HG03060 (cell line): ENCODE data around the gene EDARADD.
"Not testable (repeated sequence)": the region's sequence is repeated elsewhere in the genome, so short reads cannot be mapped to it uniquely, and the experiment has no call there.

Experiments used
- ATAC-seq: cut with Tn5 transposase; IDR thresholded peaks from one replicate; pipeline ENCODE4 v1.9.1; 2021; ENCODE audit warnings: low read depth, moderate number of reproducible peaks; ENCODE audit not compliant: unreplicated experiment

EDARADD gene

DNA sequence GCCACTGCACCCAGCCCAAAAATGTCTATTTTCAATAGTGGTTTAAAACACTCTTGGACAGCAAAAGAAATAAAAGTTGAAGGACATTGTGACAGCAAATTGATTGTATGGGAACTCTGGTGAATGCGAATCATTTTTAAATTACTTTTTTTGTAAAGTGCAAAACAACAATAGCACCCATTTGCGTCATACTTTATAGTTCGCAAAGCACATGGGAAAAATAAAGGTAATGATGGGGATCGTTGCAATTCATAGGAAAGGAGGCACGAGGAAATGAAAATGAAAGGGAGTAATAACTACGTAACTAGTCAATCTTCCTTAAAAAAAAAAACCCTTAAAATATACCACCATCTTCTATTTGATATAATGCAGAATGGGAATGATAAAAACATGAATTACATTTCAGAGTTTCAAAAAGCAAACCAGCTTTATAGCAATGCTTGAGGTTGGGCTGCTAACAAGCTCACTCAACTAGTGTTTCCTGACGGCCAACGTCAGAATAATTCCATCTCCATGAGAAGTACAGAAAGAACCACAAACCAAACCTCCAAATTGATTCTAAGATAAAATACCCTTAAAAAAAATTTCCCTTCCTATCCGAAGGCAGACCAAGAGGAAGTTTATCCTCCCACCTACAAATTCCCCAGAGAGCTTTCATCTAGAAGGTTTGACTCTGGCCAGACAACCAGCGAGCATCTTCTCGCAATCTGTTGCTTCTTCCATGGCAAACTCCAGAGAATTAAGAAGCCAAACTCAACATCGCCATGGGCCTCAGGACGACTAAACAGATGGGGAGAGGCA is at the start of gene EDARADD:
Gene EDARADD, plus strand, starts transcription at position 606 of the 801 bp plus-strand sequence. Its CDS starts 159 bp downstream, at position 765.
- no peak for ATAC-seq

GRCh38 chr1:236345728-236346127 is 48.4 kb upstream of the EDARADD start:
- ATAC-seq = no peak

DNA sequence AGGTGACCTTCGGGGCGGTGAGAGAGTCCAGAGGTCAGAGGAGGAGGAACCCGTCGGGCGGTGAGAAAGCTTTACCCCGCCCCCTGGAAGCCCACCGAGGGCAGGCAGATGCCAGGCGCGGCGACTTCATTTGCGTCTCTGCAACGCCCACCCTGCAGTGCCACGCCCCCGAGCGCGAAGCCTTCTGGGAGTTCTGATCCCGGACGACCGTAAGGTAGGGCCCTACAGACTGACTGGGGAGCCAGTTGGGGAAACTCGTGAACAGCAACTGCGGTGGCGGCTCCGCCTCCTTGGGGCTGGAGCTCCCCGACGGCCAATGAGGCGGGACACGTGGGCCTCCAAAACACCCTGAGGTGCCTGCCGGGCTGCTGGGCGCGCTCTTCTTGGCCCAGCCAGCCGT is 46.0 kb upstream of the EDARADD start:
- ATAC-seq = no peak

GRCh38 chr1:236350308-236350707 is 43.8 kb upstream of the EDARADD start:
- ATAC-seq = no peak

DNA sequence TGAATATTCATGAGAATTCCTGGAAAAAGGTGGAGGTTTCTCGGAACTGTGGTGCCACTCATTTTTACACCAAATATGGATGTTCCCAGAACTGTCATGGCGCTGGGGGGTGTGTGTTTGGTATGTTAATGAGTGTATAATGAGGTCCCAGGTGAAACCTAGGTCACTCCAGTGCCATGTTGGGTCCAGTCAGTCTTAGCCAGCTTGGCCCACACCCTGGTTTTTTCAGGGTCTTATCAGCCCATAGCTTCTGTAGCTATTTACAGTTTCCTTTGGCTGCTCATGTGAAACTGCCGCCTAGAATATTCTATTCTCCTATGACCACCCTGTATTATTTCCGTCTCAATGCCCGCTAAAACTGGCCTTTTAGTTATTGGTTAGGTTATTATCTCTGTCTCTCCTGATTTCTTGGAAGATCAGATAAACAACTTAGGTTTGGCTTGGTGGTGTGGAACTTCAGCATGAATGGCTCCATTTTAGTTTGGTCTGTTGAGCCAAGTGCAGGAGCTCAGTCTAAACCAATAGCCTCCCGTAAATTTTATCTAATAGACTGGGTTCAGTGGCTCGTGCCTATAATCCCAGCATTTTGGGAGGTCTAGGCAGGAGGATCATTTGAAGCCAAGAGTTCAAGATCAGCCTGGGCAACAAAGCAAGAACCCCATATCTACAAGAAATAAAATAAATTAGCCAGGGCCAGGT is 42.1 kb upstream of the EDARADD start:
- no peak for ATAC-seq

- ATAC-seq = not testable (repeated sequence)
These were observed 41.3 kb upstream of the EDARADD start for GRCh38 chr1:236352747-236353146.

- ATAC-seq = no peak
These were observed 40.3 kb upstream of the EDARADD start for GRCh38 chr1:236353813-236354212.

GRCh38 chr1:236354330-236355147 is 39.5 kb upstream of the EDARADD start:
- no peak for ATAC-seq

GRCh38 chr1:236356141-236356540 is 37.9 kb upstream of the EDARADD start:
- no peak for ATAC-seq

- no peak for ATAC-seq
These were observed 32.0 kb upstream of the EDARADD start for GRCh38 chr1:236361909-236362590.

DNA sequence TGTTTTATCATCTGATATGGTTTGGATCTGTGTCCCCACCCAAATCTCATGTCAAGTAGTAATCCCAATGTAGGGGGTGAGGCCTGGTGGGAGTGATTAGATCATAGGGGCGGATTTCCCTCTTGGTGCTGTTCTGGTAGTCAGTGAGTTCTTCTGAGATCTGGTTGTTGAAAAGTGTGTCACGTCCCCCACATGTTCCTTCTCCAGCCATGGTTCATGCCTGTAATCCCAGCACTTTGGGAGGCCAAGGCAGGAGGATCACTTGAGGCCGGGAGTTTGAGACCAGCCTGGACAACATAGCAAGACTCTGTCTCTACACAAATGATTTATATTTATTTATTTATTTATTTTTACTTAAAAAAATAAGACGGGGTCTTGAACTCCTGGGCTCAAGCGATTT is 30.8 kb upstream of the EDARADD start:
- ATAC-seq = no peak

GRCh38 chr1:236365999-236366570 is 28.0 kb upstream of the EDARADD start:
- no peak for ATAC-seq

DNA sequence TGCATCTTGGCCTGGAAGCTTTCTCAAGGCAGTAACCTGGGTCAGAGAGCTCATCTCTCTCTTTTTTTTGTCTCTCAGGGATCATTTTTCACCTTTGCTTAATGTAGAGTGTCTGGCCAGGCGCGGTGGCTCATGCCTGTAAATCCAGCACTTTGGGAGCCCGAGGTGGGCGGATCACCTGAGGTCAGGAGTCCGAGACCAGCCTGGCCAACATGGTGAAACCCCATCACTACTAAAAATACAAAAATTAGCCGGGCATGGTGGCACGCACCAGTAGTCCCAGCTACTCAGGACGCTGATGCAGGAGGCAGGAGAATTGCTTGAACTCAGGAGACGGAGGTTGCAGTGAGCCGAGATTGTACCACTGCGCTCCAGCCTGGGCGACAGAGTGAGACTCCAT is 27.4 kb upstream of the EDARADD start:
- ATAC-seq = not testable (repeated sequence)

DNA sequence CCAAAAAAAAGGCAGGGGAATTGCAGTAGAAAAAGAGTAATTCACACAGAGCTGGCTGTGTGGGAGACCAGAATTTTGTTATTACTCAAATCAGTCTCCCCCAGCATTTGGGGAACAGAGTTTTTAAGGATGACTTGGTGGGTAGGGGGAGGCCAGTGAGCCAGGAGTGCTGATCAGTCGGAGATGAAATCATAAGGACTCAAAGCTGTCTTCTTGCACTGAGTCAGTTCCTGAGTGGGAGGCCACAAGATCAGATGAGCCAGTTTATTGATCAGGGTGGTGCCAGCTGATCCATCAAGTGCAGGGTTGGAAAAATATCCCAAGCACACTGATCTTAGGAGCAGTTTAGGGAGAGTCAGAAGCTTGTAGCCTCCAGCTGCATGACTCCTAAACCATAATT is 23.7 kb upstream of the EDARADD start:
- ATAC-seq = no peak

DNA sequence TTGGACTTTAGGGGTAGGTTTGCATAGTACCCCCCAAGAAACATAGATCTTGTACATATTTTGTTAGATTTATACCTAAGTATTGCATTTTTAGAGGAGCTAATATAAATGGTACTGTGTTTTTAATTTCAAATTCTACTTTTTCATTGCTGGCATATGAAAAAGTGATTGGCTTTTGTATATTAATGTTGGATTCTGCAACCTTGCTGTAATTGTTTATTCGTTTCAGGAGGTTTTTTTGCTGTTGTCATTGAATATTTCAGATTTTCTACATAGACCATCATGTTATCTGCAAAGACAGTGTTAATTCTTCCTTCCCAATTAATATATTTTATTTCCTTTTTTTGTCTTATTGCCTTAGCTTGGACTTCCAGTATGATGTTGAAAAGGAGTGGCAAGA is 23.0 kb upstream of the EDARADD start:
- no peak for ATAC-seq

- no peak for ATAC-seq
These were observed 16.1 kb upstream of the EDARADD start for GRCh38 chr1:236377832-236378535.

- no peak for ATAC-seq
These were observed 12.4 kb upstream of the EDARADD start for GRCh38 chr1:236381565-236382158.

DNA sequence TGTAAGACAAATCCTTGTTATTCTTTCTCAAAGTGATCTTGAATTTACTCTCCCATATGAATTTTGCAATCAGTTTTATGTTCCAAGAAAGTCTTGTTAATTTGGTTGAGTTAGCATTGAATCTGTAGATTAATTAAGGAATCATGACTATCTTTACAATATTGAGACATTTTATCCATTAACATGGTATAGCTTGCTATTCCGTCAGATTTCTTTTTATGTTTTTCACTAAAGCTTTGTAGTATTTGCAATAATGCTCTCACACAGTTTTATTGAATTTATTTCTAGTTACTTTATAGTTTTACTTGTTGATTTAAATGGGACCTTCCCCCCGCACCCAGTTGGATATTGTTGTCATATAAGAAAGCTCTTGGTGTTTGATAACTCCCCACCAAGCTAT is 5.8 kb upstream of the EDARADD start:
- no peak for ATAC-seq

DNA sequence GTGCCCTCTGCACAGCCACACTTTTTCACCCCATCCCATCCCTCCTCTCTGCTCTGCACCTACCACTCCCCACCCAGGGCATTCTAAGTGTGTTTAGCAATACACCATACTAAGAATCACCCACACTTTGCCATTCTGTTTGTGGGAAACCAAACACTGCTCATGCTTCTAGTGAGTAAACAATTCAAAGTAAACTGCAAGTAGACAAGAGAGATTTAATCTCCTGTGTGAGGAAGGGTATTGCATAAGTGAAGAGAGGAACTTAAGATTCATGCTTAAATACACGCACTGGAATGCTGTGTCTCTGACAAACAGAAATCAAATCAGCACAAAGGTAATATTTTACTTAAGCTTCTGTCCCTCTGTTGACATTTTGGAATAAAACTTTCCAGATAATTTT is 4.8 kb upstream of the EDARADD start:
- no peak for ATAC-seq
